Kidney (tissue), 14 donors: Measurements from ENCODE around the gene SLC25A22. TPM values are rescaled to one million over a fixed set of nuclear protein-coding genes. Genes with fewer than 3 reads are reported as not detected.

Experiments
- DNase-seq, 5 donors: peaks; one replicate each; pipeline ENCODE4 v3.0.0-alpha.2; 2013 to 2020
- FAIRE-seq: peaks from 2 replicates; lab custom pipeline; 2012; peaks lifted over from hg19 to GRCh38; lab: Jason Lieb, UNC
- H3K27ac ChIP-seq, 2 donors: one replicate each; pipeline ENCODE4 v1.7.0; 2013; ENCODE audit warnings: low read depth in 2 of 2, low read length in 2 of 2, inconsistent platforms in 1 of 2
- H3K27me3 ChIP-seq: one replicate; pipeline ENCODE4 v1.7.1; 2013; ENCODE audit warnings: low read length, inconsistent platforms; ENCODE audit not compliant: control insufficient read depth, insufficient read depth
- H3K36me3 ChIP-seq, 3 donors: one replicate each; pipeline versions ENCODE4 v1.7.0 to v1.7.1; 2013; ENCODE audit warnings: low read length in 3 of 3, control low read depth in 1 of 3, inconsistent platforms in 1 of 3; ENCODE audit not compliant: insufficient read depth in 3 of 3, control insufficient read depth in 2 of 3
- H3K4me1 ChIP-seq, 3 donors: one replicate each; pipeline versions ENCODE4 v1.7.0 to v1.7.1; 2013; ENCODE audit warnings: low read length in 3 of 3, inconsistent platforms in 1 of 3, low read depth in 1 of 3; ENCODE audit not compliant: control insufficient read depth in 2 of 3, insufficient read depth in 2 of 3
- H3K4me3 ChIP-seq, 3 donors: one replicate each; pipeline versions ENCODE4 v1.7.0 to v1.8.1; 2013; ENCODE audit warnings: low read length in 3 of 3, control low read depth in 1 of 3, inconsistent platforms in 1 of 3
- H3K9ac ChIP-seq, 3 donors: one replicate each; pipeline versions ENCODE4 v1.7.0 to v1.7.1; 2013; ENCODE audit warnings: low read length in 3 of 3, control low read depth in 1 of 3, inconsistent platforms in 1 of 3
- H3K9me3 ChIP-seq, 3 donors: one replicate each; pipeline versions ENCODE4 v1.7.0 to v1.7.1; 2013; ENCODE audit warnings: low read length in 3 of 3, control low read depth in 1 of 3, inconsistent platforms in 1 of 3; ENCODE audit not compliant: control insufficient read depth in 2 of 3, insufficient read depth in 1 of 3
- intact Hi-C: fragments of 100-400 bp; cut with DNase I; formaldehyde crosslinking; loops from one replicate; pipeline ENCODE4 v1.11.1; 2022
- polyA plus RNA-seq: library from polyadenylated mRNA; stranded (reverse); fragments of 350-450 nt; fragmentation: Illumina TruSeq; extraction: RNeasy Lipid Tissue Mini Kit (QIAGEN cat#74804); gene quantifications from one replicate; pipeline ENCODE4 v1.2.3, GENCODE V29; 2014; ENCODE audit warnings: low read depth, low replicate concordance; ENCODE audit not compliant: insufficient read depth
- total RNA-seq: library from RNA; stranded (reverse); fragmentation: NEBNext Ultra II Directional; extraction: Animal tissue kit (Norgen Biotek cat#: 25700); gene quantifications from one replicate; pipeline ENCODE4 v1.2.1, GENCODE V29; 2021
- TF ChIP-seq, protein P1 (sequence below): IDR thresholded peaks from 3 replicates; pipeline ENCODE4 v1.5.1; 2012; ENCODE audit warnings: mild to moderate bottlenecking, moderate library complexity, borderline replicate concordance; ENCODE audit not compliant: insufficient read depth; ENCODE audit errors: extremely low read depth
- donor health status: control.
- donor health status: control.
- donor health status: control.
- donor health status: control.
- donor health status: control.
- donor health status: DM: yes; HTN: yes; CAD: no.
- donor health status: Normal renal cell carcinoma (clear cell type).

The SLC25A22 gene
- total and polyA plus RNA-seq, 2 donors from 2014 or later = 14.3 to 17.8 TPM

DNA sequence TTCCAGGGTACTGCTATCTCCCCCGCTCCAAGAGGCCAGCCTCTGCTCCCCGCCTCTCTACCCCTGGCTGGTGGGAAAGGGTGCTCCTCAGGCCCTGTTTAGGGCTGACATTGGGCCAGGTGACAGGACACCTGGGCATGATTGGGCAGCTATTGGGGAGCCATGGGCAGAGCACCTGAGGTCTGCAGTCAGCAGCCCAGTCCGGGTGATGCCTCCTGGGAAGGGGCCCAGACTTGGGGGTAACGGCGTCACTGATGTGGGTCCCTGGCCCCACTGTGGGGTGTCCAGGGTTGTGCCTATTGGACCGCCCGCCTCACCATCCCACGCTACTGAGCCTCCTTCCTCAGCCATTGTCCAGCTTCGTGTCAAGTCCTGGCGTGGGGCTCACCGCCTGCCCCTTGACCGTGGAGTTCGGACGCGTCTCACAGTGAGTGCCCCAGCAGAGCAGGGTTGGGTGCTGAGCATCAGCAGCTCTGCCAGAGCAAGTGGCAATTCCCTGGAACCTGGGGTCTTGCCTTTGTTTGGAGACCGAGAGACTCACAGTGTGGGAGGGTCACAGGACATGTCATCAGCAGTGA lies 18.0 kb downstream of the SLC25A22 start:
- intact Hi-C loops = no loop called here
- Histone ChIP-seq H3K36me3 (peaks cover 0 to 4% (median 0%) of the 10 kb centered on the region in 3 donors), H3K27ac (no peak overlapping the region), H3K4me1 (peaks cover 0 to 16% (median 0%) of the 10 kb centered on the region in 3 donors), H3K9ac (no peak overlapping the region), H3K4me3 (no peak overlapping the region), H3K27me3 (no peaks in the 10 kb centered on the region), H3K9me3 (no peaks in the 10 kb centered on the region)
- DNase-seq (peak in 1 of 5 donors; percentile 56), FAIRE-seq (no peak)
- TF ChIP-seq, protein P1, sequence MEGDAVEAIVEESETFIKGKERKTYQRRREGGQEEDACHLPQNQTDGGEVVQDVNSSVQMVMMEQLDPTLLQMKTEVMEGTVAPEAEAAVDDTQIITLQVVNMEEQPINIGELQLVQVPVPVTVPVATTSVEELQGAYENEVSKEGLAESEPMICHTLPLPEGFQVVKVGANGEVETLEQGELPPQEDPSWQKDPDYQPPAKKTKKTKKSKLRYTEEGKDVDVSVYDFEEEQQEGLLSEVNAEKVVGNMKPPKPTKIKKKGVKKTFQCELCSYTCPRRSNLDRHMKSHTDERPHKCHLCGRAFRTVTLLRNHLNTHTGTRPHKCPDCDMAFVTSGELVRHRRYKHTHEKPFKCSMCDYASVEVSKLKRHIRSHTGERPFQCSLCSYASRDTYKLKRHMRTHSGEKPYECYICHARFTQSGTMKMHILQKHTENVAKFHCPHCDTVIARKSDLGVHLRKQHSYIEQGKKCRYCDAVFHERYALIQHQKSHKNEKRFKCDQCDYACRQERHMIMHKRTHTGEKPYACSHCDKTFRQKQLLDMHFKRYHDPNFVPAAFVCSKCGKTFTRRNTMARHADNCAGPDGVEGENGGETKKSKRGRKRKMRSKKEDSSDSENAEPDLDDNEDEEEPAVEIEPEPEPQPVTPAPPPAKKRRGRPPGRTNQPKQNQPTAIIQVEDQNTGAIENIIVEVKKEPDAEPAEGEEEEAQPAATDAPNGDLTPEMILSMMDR = no peak

DNA sequence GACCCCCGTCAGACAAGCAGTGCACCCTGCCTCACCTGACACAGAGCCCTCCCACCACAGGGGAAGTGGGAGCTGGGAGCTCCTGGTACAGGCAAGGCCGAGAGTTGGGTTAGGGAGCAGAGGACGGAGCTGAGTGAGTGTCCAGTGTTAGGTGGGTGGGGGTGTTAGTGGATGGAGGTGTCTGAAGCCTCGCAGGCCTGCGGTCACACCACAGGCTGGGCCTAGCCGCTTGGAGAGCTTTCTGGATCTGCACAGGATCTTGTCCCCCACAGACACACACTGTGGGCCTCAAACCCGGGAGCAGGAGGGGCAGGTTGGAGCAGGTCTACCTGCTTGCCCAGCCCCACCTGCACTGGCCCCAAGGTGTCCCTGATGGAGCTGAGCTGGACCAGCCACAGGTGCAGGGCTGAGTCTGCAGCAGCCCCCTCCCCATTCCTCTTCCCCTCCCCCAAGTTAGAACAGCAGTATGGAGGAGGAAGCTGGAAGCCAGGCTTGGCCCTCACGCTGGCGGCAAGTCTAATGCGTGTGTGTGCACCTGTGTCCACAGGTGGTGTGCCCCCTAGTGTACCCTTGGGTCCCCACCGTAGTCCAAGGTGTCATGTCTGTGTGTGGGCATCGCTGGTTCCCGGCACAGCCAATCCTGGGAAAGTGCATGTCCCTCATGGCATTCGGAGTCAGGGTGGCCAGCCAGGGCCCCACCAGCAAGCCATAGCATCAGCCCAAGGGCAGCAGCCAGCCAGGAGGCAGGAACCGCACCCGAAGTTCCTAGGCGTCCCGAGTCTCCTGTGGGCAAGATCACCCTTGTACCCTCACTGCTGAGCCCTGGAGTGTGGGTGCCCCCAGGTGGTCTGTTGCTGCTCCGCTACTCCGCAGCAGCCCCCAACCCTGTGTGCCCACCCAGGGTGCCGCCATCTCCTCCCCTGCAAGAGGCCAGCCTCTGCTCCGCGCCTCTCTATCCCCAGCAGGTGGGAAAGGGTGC lies 18.8 kb downstream of the SLC25A22 start:
- Histone ChIP-seq H3K4me3 (no peak overlapping the region), H3K27ac (no peak overlapping the region), H3K36me3 (peaks cover 0 to 4% (median 0%) of the 10 kb centered on the region in 3 donors), H3K9me3 (no peaks in the 10 kb centered on the region), H3K4me1 (peaks cover 0 to 16% (median 0%) of the 10 kb centered on the region in 3 donors), H3K27me3 (no peaks in the 10 kb centered on the region), H3K9ac (no peak overlapping the region)
- TF ChIP-seq, protein P1 = no peak
- FAIRE-seq (no peak), DNase-seq (peak in 1 of 5 donors; percentile 63)
- intact Hi-C loops = no loop called here

DNA sequence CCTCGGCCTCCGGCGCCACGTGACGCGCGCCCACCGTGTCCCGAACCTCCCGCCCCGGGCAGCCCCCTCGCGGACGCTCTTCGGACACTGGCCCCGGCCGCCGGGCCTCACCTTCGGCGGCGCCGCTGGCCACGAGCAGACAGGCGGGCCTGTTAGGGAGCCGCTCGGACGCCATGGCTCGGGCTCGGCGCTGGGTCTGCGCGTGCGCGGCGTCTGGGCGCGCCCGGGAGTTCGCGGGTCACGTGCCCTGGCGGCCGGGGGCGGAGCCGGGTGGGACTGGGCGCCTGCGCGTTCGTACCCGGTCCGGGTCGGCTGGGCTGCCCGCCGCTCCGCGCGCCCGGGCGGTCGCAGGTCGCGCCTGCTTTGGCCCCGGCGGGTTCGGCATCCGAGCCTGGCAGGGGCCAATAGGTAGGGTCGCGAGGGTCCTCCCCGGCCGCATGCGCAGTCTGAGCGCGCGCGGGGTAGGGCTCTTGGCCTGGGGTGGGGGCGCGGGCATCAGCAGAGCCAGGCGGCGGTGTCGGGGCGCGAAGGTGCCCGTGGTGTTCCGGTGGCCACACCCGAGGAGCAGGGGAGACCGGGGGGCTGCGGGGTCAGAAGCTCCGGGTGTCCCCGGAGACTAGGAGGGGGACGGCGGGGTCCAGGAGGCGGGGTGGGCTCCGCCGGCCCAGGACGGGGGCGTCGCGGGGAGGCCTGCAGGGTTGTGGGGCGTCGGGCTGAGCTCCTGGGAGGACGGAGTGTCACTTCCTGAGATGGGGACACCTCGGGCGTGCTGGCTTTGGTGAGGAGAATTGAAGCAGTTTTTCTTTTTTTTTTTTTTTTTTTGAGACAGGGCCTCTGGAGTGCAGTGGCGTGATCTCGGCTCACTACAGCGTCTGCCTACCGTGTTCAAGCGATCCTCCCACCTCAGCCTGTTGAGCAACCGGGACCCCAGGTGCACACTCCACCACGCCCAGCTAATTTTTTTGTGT lies 20.5 kb downstream of the SLC25A22 start, which contains the start of gene GATD1:
Gene GATD1, minus strand, starts transcription at position 200 of the 968 bp plus-strand sequence. Its CDS starts 25 bp downstream, at position 175.
- no peaks in the 10 kb centered on the region for H3K36me3 ChIP-seq
- no peaks in the 10 kb centered on the region for H3K27me3 ChIP-seq
- intact Hi-C loops = no loop called here
- H3K4me1 ChIP-seq = peaks cover 0 to 16% (median 0%) of the 10 kb centered on the region in 3 donors
- DNase-seq (peak; percentile 92 to 97 (median 95)), FAIRE-seq (no peak)
- peak within 1 kb of the TSS; percentile 44 to 71 (median 59) for H3K4me3 ChIP-seq
- peak within 1 kb of the TSS; percentile 26 to 86 (median 82) for H3K9ac ChIP-seq
- peak within 1 kb of the TSS; percentile 43 to 65 for H3K27ac ChIP-seq
- H3K9me3 ChIP-seq = no peaks in the 10 kb centered on the region
- TF ChIP-seq, protein P1 = no peak
